Osteoblast (primary cell): ENCODE results near the gene PTPRN2. TPM values are rescaled to one million over a fixed set of nuclear protein-coding genes. Genes with fewer than 3 reads are reported as not detected.

Experiments
- DNase-seq: peaks from one replicate; pipeline ENCODE4 v3.0.0; 2011; ENCODE audit warnings: low spot score, mixed read lengths; ENCODE audit not compliant: insufficient read length; ENCODE audit errors: missing footprints
- H2AFZ ChIP-seq: 2 replicates; pipeline ENCODE4 v1.6.0; 2011; ENCODE audit warnings: mild to moderate bottlenecking, low read length
- H3K27ac ChIP-seq: 2 replicates; pipeline ENCODE4 v1.5.1; 2011; ENCODE audit warnings: mild to moderate bottlenecking, low read depth, low read length, moderate library complexity
- H3K27me3 ChIP-seq: 2 replicates; pipeline ENCODE4 v1.6.0; 2012; ENCODE audit warnings: mild to moderate bottlenecking, control low read depth, inconsistent platforms, low read length, moderate library complexity; ENCODE audit not compliant: insufficient read depth
- H3K36me3 ChIP-seq: 2 replicates; pipeline ENCODE4 v1.5.1; 2011; ENCODE audit warnings: mild to moderate bottlenecking, low read length, control low read depth, moderate library complexity; ENCODE audit not compliant: insufficient read depth
- H3K4me1 ChIP-seq: 2 replicates; pipeline ENCODE4 v1.5.1; 2011; ENCODE audit warnings: mild to moderate bottlenecking, low read length, control low read depth, moderate library complexity; ENCODE audit not compliant: insufficient read depth
- H3K4me2 ChIP-seq: 2 replicates; pipeline ENCODE4 v1.6.0; 2011; ENCODE audit warnings: mild to moderate bottlenecking, low read length; ENCODE audit not compliant: insufficient read depth
- H3K4me3 ChIP-seq: fragments of 200-600 bp; sonication (generic); 3 replicates; pipeline ENCODE4 v1.5.1; 2012; ENCODE audit warnings: mild to moderate bottlenecking, low read length, inconsistent platforms; ENCODE audit not compliant: insufficient read depth
- H3K79me2 ChIP-seq: 2 replicates; pipeline ENCODE4 v1.6.0; 2012; ENCODE audit warnings: mild to moderate bottlenecking, low read length, control low read depth, inconsistent platforms; ENCODE audit not compliant: insufficient read depth
- H3K9me3 ChIP-seq: 2 replicates; pipeline ENCODE4 v1.5.1; 2011; ENCODE audit warnings: low read depth, low read length, control low read depth
- H4K20me1 ChIP-seq: 2 replicates; pipeline ENCODE4 v1.6.0; 2012; ENCODE audit warnings: mild to moderate bottlenecking, low read length, control low read depth; ENCODE audit not compliant: insufficient read depth
- total RNA-seq: library from RNA; depleted of rRNA; stranded (reverse); fragments of >200 nt; gene quantifications from 2 replicates; pipeline ENCODE4 v1.2.3, GENCODE V29; 2012
- TF ChIP-seq, protein P1 (sequence below): IDR thresholded peaks from 2 replicates; pipeline ENCODE4 v1.5.1; 2011; ENCODE audit warnings: mild to moderate bottlenecking, low read depth, low read length, moderate library complexity; ENCODE audit errors: extremely low read depth

PTPRN2 gene
- total RNA-seq, 1 donor = 0.36 TPM

DNA sequence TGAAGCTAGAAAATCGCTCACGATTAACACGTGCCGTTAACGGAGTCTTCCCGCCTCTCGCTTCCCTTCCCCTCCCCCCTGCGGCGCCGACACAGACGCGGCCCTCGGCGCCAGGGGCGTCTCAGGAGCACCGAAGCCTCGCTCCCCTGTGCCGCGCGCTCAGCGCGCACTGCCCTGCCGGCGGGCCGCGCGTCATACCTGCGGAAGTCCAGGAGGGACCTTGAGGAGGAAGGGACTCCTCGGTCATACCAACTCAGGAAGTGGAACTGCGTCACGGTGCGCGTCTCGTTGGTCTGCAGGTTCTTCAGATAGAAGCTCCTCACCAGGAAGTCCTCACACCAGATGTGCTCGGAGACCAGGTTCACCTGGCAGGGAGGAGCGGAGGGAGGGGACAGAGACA is 1011.2 kb downstream of the PTPRN2 start:
- DNase-seq = no peak
- Histone ChIP-seq H3K4me1 (no peaks in the 10 kb centered on the region), H4K20me1 (no peaks in the 10 kb centered on the region), H3K9me3 (no peaks in the 10 kb centered on the region), H3K79me2 (no peaks in the 10 kb centered on the region), H3K27ac (no peak overlapping the region), H2AFZ (no peak overlapping the region), H3K36me3 (no peaks in the 10 kb centered on the region), H3K4me3 (no peak overlapping the region), H3K4me2 (no peak overlapping the region), H3K27me3 (no peaks in the 10 kb centered on the region)
- TF ChIP-seq, protein P1, sequence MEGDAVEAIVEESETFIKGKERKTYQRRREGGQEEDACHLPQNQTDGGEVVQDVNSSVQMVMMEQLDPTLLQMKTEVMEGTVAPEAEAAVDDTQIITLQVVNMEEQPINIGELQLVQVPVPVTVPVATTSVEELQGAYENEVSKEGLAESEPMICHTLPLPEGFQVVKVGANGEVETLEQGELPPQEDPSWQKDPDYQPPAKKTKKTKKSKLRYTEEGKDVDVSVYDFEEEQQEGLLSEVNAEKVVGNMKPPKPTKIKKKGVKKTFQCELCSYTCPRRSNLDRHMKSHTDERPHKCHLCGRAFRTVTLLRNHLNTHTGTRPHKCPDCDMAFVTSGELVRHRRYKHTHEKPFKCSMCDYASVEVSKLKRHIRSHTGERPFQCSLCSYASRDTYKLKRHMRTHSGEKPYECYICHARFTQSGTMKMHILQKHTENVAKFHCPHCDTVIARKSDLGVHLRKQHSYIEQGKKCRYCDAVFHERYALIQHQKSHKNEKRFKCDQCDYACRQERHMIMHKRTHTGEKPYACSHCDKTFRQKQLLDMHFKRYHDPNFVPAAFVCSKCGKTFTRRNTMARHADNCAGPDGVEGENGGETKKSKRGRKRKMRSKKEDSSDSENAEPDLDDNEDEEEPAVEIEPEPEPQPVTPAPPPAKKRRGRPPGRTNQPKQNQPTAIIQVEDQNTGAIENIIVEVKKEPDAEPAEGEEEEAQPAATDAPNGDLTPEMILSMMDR = no peak

DNA sequence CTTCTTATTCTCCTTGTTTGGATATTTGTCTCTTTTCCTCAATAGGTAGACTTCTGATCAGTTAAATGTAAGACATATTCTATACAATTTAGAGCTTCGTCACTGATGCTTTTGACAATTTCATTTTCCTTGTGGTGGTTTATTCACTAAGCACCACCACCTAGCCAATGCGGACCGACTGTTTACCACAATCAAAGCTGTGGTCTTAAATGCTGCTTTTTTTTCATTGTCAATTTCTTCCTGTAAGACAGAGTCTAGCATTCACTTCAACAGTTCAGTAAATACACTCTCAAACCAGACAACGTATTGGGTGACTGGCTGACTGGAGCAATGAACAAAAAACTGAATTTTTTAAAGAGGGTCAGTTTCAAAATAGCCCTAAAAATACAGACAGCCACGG is 1011.8 kb downstream of the PTPRN2 start:
- H3K27me3 ChIP-seq = no peaks in the 10 kb centered on the region
- TF ChIP-seq, protein P1 = no peak
- no peak overlapping the region for H3K4me3 ChIP-seq
- H4K20me1 ChIP-seq = no peaks in the 10 kb centered on the region
- no peak overlapping the region for H3K4me2 ChIP-seq
- no peak overlapping the region for H3K27ac ChIP-seq
- no peak overlapping the region for H2AFZ ChIP-seq
- H3K4me1 ChIP-seq = no peaks in the 10 kb centered on the region
- no peak for DNase-seq
- H3K79me2 ChIP-seq = no peaks in the 10 kb centered on the region
- H3K36me3 ChIP-seq = no peaks in the 10 kb centered on the region
- no peaks in the 10 kb centered on the region for H3K9me3 ChIP-seq

DNA sequence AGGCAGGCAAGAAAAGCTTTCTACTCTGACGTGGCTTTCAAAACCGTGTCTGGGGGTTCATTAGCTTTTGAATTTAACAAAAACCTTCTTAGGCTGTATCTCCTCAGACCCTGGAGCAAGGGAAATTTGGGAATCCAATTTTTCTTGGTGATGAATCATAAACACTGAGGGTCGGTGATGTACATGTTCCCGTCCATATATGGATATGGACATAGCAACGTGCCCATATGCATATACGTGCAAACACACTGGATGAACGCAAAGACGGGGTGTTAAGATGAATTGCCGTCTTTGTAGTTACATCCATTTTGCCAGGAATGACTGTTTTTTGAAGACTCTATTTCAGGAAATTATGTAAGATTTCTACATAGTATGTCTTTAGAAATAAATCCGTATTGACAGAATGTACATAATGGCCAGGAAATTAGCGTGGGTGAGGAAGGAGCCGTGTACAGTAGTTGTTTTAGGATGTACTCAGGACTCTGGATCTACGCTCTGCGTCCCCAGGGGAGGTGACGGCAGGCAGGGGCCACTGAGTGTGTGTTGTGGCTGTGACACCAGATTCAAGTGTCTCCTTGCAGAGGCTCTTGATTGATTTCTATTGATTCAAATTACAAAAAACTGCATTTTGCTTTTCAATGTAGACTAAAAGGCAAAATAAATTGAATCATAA is 1012.6 kb downstream of the PTPRN2 start:
- TF ChIP-seq, protein P1 = no peak
- Histone ChIP-seq H3K4me2 (no peak overlapping the region), H2AFZ (no peak overlapping the region), H3K9me3 (no peaks in the 10 kb centered on the region), H3K4me1 (no peaks in the 10 kb centered on the region), H3K36me3 (no peaks in the 10 kb centered on the region), H3K27ac (no peak overlapping the region), H3K79me2 (no peaks in the 10 kb centered on the region), H4K20me1 (no peaks in the 10 kb centered on the region), H3K4me3 (no peak overlapping the region), H3K27me3 (no peaks in the 10 kb centered on the region)
- DNase-seq = no peak

DNA sequence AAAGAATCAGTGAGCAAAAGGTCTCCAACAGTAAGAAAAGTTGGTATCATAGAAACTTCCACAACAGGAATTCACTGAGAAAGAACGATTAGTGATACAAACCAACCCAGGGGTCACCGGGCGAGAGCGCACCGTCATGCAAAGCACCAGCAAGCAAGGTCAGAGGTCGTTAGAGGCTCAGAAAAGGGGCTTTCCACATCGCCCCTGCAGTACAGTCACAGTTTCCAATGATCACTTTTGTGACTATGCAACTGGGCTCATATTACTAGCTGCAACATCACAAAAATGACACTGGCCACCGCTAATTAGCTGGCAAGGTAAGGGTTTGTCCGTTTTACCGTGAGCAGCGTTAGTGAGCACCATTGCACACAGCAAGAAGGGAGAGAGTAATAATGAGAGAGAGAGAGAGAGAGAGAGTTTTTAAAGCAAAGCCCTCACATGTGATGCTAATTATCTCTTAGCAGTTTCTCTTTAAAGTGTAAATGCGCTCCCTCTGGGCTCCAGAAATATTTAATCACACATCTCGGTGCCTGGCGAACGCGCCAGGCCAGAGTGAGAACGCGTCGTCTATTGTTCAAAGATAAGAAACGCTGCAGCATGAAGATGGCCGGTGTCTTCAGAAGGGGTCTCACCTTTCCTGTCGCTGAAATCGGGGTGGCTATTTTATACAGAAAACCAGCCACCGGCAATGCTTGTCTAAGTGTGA is 1013.4 kb downstream of the PTPRN2 start:
- Histone ChIP-seq H3K4me2 (no peak overlapping the region), H3K4me3 (no peak overlapping the region), H4K20me1 (no peaks in the 10 kb centered on the region), H3K27me3 (no peaks in the 10 kb centered on the region), H3K27ac (no peak overlapping the region), H2AFZ (no peak overlapping the region), H3K36me3 (no peaks in the 10 kb centered on the region), H3K79me2 (no peaks in the 10 kb centered on the region), H3K9me3 (no peaks in the 10 kb centered on the region), H3K4me1 (no peaks in the 10 kb centered on the region)
- TF ChIP-seq, protein P1 = no peak
- no peak for DNase-seq
